Ishikawa (cell line): ENCODE measurements around the gene ALDH5A1.

ENCODE experiments used
- CEBPB ChIP-seq: IDR thresholded peaks from 2 replicates; pipeline ENCODE4 v1.6.1; 2012
- CREB1 ChIP-seq: IDR thresholded peaks from 2 replicates; pipeline ENCODE4 v1.6.1; 2012; ENCODE audit warnings: low read depth
- EGR1 ChIP-seq: IDR thresholded peaks from 2 replicates; pipeline ENCODE4 v1.6.1; 2012
- EP300 ChIP-seq: IDR thresholded peaks from 2 replicates; pipeline ENCODE4 v1.6.1; 2012; ENCODE audit warnings: borderline replicate concordance
- FOXM1 ChIP-seq: IDR thresholded peaks from 2 replicates; pipeline ENCODE4 v1.6.1; 2012; ENCODE audit warnings: low read depth, borderline replicate concordance
- NFIC ChIP-seq: IDR thresholded peaks from 2 replicates; pipeline ENCODE4 v1.6.1; 2012
- RAD21 ChIP-seq: IDR thresholded peaks from 2 replicates; pipeline ENCODE4 v1.6.1; 2012; ENCODE audit warnings: low read depth
- TAF1 ChIP-seq: IDR thresholded peaks from 2 replicates; pipeline ENCODE4 v1.6.1; 2012; ENCODE audit warnings: low read depth, mild to moderate bottlenecking
- TCF12 ChIP-seq: IDR thresholded peaks from 2 replicates; pipeline ENCODE4 v1.6.1; 2012; ENCODE audit warnings: low read depth
- TEAD4 ChIP-seq: IDR thresholded peaks from 2 replicates; pipeline ENCODE4 v1.6.1; 2012
- YY1 ChIP-seq: IDR thresholded peaks from 2 replicates; pipeline ENCODE4 v1.6.1; 2012; ENCODE audit warnings: low read depth
- ZBTB7A ChIP-seq: IDR thresholded peaks from 2 replicates; pipeline ENCODE4 v1.6.1; 2012; ENCODE audit warnings: low read depth
- TF ChIP-seq, protein P1 (sequence below): IDR thresholded peaks from 2 replicates; pipeline ENCODE4 v1.6.1; 2012; ENCODE audit warnings: low read depth, mild to moderate bottlenecking
- TF ChIP-seq, protein P2 (sequence below): IDR thresholded peaks from 2 replicates; pipeline ENCODE4 v1.6.1; 2012
- TF ChIP-seq, protein P3 (sequence below): IDR thresholded peaks from 2 replicates; pipeline ENCODE4 v1.6.1; 2012

ALDH5A1 gene

DNA sequence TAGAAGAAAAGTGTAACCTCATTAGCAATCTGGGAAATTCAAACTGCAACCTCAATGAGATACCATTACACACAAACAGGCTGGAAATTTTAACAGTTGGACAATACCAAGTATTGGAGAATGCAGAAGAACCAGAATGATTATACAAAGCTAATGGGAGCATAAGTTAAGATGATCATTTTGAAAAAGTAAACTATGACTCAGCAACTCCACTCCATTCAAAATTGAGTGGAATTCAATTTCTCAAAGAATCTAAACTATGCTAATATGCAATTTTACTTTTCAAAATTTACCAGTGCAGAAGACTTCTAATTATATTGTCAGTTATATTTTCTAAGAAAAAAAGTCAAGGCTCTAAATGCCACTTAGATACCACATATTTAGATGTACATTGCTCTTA, 22.6 kb upstream of the ALDH5A1 start:
- TF ChIP-seq ZBTB7A = no peak
- no peak for TF ChIP-seq TCF12
- TF ChIP-seq, protein P1, sequence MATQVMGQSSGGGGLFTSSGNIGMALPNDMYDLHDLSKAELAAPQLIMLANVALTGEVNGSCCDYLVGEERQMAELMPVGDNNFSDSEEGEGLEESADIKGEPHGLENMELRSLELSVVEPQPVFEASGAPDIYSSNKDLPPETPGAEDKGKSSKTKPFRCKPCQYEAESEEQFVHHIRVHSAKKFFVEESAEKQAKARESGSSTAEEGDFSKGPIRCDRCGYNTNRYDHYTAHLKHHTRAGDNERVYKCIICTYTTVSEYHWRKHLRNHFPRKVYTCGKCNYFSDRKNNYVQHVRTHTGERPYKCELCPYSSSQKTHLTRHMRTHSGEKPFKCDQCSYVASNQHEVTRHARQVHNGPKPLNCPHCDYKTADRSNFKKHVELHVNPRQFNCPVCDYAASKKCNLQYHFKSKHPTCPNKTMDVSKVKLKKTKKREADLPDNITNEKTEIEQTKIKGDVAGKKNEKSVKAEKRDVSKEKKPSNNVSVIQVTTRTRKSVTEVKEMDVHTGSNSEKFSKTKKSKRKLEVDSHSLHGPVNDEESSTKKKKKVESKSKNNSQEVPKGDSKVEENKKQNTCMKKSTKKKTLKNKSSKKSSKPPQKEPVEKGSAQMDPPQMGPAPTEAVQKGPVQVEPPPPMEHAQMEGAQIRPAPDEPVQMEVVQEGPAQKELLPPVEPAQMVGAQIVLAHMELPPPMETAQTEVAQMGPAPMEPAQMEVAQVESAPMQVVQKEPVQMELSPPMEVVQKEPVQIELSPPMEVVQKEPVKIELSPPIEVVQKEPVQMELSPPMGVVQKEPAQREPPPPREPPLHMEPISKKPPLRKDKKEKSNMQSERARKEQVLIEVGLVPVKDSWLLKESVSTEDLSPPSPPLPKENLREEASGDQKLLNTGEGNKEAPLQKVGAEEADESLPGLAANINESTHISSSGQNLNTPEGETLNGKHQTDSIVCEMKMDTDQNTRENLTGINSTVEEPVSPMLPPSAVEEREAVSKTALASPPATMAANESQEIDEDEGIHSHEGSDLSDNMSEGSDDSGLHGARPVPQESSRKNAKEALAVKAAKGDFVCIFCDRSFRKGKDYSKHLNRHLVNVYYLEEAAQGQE = no peak
- no peak for TF ChIP-seq NFIC
- no peak for TF ChIP-seq EP300
- TF ChIP-seq YY1 = no peak
- TF ChIP-seq, protein P2, sequence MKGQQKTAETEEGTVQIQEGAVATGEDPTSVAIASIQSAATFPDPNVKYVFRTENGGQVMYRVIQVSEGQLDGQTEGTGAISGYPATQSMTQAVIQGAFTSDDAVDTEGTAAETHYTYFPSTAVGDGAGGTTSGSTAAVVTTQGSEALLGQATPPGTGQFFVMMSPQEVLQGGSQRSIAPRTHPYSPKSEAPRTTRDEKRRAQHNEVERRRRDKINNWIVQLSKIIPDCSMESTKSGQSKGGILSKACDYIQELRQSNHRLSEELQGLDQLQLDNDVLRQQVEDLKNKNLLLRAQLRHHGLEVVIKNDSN = no peak
- TF ChIP-seq TAF1 = no peak
- no peak for TF ChIP-seq RAD21
- no peak for TF ChIP-seq EGR1

DNA sequence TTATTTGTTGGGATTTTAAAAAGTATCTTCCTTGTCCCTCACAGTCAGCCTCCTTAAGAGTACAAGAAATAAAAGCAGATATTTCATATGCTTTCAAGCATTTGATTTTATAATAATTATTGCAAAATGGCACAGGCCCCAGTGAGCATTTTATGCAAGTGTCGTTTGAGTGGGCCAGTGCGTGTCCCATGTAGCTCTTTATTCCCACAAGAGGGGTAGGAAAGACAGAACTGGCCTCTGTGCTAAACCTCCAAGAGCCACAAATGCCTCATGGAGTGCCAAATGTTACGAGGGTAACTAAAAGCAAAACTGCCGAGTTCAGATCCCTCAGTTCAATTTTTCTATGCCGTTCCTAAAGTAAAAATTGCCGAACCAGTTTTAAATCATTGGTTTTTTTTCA, 18.1 kb upstream of the ALDH5A1 start:
- TF ChIP-seq, protein P3, sequence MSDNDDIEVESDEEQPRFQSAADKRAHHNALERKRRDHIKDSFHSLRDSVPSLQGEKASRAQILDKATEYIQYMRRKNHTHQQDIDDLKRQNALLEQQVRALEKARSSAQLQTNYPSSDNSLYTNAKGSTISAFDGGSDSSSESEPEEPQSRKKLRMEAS = no peak
- TF ChIP-seq TCF12 (no peak), RAD21 (no peak), EP300 (no peak), YY1 (no peak), TEAD4 (no peak), CREB1 (no peak), TAF1 (no peak), EGR1 (no peak)

DNA sequence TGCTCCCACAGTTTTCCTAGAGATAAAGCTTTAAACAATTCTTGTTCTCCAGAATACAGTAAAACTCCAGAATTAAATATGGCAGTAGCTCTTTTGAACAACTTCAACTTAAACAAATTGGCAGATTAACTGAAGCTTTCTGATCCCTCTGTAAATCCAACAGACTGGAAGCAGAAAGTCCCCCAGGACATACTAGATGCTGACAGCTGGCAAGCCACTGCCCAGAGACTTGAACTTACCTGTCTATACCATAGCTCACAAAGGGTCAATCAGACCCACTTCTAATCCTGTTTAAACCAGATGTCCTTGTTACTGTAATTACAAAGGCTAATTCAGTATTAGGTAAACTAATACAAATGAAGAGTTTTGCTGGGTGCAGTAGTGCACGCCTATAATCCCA, 17.7 kb upstream of the ALDH5A1 start:
- TF ChIP-seq CREB1 (no peak), EGR1 (no peak), NFIC (no peak), TAF1 (no peak), RAD21 (no peak), CEBPB (no peak), ZBTB7A (no peak), FOXM1 (no peak)
- TF ChIP-seq, protein P2 = no peak
- TF ChIP-seq, protein P1 = no peak

DNA sequence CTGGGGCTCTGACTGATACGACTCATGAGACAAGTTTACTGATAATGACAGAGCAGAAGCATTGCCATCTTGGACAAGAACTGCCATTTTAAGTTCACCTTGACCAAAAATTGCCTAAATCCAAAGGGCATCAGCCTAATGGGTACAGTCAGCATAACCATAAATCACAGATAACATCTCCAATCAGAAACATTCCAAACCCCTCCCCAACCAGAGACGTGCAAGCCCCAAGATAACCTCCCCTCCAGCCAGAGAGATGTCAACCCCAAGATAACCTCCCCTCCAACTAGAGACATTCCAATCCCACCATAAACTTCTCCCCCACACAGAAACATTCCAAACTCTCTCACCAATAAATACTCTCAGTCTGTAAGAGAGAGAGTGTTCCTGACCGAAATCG, 15.9 kb upstream of the ALDH5A1 start:
- TF ChIP-seq EGR1 = no peak
- no peak for TF ChIP-seq TEAD4
- TF ChIP-seq ZBTB7A = no peak
- TF ChIP-seq TAF1 = no peak
- no peak for TF ChIP-seq YY1
- no peak for TF ChIP-seq CREB1
- TF ChIP-seq, protein P3 = no peak
- no peak for TF ChIP-seq FOXM1
- no peak for TF ChIP-seq EP300
- no peak for TF ChIP-seq CEBPB

DNA sequence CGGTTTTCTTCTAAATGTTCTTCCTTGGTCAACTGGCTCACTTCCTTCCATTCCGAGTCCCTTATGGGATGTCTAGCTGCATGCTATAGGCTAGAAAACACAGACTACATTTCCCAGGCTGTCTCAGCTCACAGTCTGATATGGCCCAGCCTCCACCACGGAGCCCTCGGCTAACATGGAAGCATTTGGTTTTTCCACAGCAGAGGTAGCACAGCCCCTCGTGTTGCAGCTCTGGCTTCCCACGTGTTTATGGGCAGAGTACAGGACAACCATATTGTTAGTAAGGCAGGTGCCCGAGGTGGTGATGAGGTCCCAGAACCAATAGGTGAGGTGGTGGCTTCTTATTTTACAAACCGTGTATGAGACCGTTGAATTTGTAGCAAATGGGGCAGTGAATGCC, 14.1 kb upstream of the ALDH5A1 start:
- no peak for TF ChIP-seq ZBTB7A
- no peak for TF ChIP-seq CEBPB
- no peak for TF ChIP-seq EGR1
- TF ChIP-seq, protein P1 = no peak
- no peak for TF ChIP-seq YY1
- TF ChIP-seq TCF12 = no peak
- TF ChIP-seq TEAD4 = no peak
